Fibroblast of skin of left quadriceps (primary cell): Measurements from ENCODE around the gene AHDC1.

ENCODE experiments used
- DNase-seq, 2 experiments: peaks; one replicate each; pipeline ENCODE4 v3.0.0-alpha.2; 2013; ENCODE audit warnings: low read depth in 2 of 2

Gene AHDC1

GRCh38 chr1:27597516-27598294, 6.2 kb downstream of the AHDC1 start:
- no peak for DNase-seq

GRCh38 chr1:27596986-27597385, 7.0 kb downstream of the AHDC1 start:
- no peak for DNase-seq

GRCh38 chr1:27596261-27596660, 7.7 kb downstream of the AHDC1 start:
- no peak for DNase-seq

GRCh38 chr1:27595597-27595996, 8.3 kb downstream of the AHDC1 start:
- no peak for DNase-seq

GRCh38 chr1:27594564-27595510, 9.1 kb downstream of the AHDC1 start:
- DNase-seq = no peak

- DNase-seq = no peak
Observed at GRCh38 chr1:27593678-27594563, 10.0 kb downstream of the AHDC1 start.

GRCh38 chr1:27592931-27593677, 10.8 kb downstream of the AHDC1 start:
- no peak for DNase-seq

GRCh38 chr1:27592232-27592930, 11.6 kb downstream of the AHDC1 start:
- no peak for DNase-seq

GRCh38 chr1:27591622-27592021, 12.3 kb downstream of the AHDC1 start:
- DNase-seq = no peak

- DNase-seq = no peak
Observed at GRCh38 chr1:27590917-27591508, 12.9 kb downstream of the AHDC1 start.

- peak in 1 of 2 experiments; percentile 25 for DNase-seq
Observed at GRCh38 chr1:27589841-27590426, 14.0 kb downstream of the AHDC1 start.

- DNase-seq = no peak
Observed at GRCh38 chr1:27589441-27589840, 14.5 kb downstream of the AHDC1 start.

GRCh38 chr1:27588256-27589232, 15.4 kb downstream of the AHDC1 start:
- no peak for DNase-seq

- DNase-seq = no peak
Observed at GRCh38 chr1:27585684-27586083, 18.3 kb downstream of the AHDC1 start.

GRCh38 chr1:27584453-27584852, 19.5 kb downstream of the AHDC1 start:
- no peak for DNase-seq

- no peak for DNase-seq
Observed at GRCh38 chr1:27583479-27583878, 20.5 kb downstream of the AHDC1 start.

- DNase-seq = no peak
Observed at GRCh38 chr1:27581823-27582243, 22.1 kb downstream of the AHDC1 start.

GRCh38 chr1:27577504-27578188, 26.3 kb downstream of the AHDC1 start:
- no peak for DNase-seq
